GM21360 (cell line): ENCODE results near the gene FNDC3A.
"Not testable (repeated sequence)": the region's sequence is repeated elsewhere in the genome, so short reads cannot be mapped to it uniquely, and the experiment has no call there.

ENCODE experiments used
- ATAC-seq: cut with Tn5 transposase; IDR thresholded peaks from one replicate; pipeline ENCODE4 v1.9.1; 2021; ENCODE audit warnings: mild to moderate bottlenecking, moderate library complexity; ENCODE audit not compliant: unreplicated experiment

The FNDC3A gene

GRCh38 chr13:49125964-49126524, 150.3 kb downstream of the FNDC3A start:
- ATAC-seq = no peak

DNA sequence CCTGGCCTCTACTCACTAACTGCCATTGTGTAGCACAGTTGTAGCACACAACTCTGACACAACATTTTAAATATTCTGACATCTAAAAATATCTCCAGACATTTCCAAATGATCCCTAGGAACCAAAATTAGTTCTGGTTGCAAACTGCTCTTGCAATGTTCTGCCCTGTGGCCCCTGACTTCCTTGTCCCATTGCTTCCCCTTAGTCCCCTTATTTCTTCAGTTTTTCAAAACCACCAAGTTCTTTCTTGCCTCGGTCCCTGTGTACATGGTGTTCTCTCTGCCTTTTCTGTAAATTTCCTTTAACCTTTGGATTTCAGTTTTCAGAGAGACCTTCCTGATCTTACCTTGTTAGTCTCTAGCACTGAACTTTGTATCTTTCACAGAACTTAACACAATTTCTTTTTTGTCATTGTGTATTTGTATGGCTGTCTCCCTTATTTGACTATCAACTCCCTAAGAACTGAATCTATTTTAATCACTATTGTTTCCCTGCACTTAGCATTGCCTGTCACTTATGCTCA, 156.8 kb downstream of the FNDC3A start:
- ATAC-seq = no peak

GRCh38 chr13:49134305-49134704, 158.6 kb downstream of the FNDC3A start:
- no peak for ATAC-seq

DNA sequence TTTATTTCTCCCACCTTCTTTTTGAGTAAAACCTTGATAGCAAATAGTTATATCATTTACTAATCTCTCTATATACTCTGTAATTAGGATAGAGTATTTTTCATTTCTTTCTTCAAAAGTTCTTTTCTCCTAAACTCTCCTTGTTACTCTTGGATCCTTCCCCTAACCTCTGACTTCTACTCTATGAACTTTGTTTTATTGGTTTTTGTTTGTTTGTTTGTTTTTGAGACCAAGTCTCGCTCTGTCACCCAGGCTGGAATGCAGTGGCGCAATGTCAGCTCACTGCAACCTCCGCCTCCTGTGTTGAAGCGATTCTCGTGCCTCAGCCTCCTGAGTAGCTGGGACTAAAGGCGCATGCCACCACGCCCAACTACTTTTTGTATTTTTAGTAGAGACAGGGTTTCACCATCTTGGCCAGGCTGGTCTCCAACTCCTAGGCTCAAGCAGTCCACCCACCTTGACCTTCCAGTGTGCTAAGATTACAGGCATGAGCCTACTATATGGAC, 161.5 kb downstream of the FNDC3A start:
- ATAC-seq = not testable (repeated sequence)

GRCh38 chr13:49140910-49141611, 165.3 kb downstream of the FNDC3A start:
- ATAC-seq = no peak

DNA sequence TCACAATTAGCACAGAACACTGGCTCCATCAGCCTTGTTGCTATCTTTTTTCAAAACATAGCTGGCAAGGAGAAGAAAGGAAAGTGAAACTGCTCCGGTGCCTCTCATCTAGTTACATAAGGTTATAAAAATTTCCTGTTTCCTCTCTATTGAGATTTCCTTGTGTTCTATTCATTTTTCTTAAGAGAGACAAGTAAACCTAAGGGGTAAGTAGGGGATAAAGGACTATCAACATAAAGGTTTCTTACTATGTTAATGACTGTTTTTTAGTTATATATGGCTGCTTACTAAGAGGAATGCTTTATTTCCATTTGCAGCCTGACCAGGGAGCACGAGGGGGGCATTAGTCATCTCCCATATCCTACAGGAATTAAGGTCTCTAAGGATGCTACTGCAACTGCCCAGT, 171.2 kb downstream of the FNDC3A start:
- ATAC-seq = no peak

DNA sequence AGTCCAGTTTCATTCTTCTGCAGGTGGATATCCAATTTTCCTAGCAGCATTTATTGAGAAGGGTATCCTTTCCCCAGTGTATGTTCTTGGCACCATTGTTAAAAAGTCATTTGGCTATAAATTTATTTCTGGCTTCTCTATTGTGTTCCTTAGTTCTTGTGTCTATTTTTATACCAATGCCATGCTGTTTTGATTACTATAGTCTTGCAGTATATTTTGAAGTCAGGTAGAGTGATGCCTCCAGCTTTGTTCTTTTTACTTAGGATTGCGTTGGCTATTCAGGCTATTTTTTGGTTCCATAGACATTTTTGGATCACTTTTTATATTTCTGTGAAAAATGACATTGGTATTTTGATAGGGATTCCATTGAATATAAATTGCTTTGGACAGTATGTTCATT, 172.7 kb downstream of the FNDC3A start:
- ATAC-seq = no peak

- not testable (repeated sequence) for ATAC-seq
These were observed 182.4 kb downstream of the FNDC3A start for GRCh38 chr13:49157955-49158584.

- not testable (repeated sequence) for ATAC-seq
These were observed 187.4 kb downstream of the FNDC3A start for GRCh38 chr13:49163162-49163561.

DNA sequence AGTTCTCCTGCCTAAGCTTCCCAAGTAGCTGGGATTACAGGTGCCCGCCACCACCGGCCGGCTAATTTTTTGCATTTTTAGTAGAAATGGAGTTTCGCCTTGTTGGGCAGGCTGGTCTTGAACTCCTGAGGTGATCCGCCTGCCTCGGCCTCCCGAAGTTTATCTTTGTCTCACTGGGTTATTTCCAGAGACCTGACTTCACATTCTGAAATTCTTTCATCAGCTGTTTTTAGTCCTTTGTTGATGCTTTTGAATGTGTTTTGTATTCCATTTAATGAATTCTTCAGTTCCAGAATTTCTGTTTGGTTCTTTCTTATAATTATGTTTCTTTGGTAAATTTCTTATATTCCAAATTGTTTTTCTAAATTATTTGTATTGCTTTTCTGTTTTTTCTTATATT, 189.0 kb downstream of the FNDC3A start:
- no peak for ATAC-seq

GRCh38 chr13:49165798-49166752, 190.4 kb downstream of the FNDC3A start:
- no peak for ATAC-seq

DNA sequence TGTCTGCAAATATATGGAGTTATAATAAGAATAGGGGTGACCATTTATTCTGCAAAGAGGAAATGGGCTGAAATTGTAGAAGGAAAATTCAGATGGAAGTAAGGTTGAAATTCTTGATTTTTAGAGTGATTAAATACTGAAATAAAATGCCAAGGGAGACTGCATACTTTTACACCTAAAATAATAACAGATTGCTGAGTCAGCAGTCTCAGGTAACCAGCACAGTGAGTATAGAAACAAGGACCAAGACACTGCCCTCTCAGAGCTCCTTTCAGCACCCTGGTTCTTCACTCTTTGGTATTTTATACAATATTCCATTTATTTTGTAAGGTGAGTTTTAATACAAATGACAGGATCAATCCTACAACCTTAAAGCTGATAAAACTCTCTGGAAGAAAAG, 195.6 kb downstream of the FNDC3A start:
- no peak for ATAC-seq

DNA sequence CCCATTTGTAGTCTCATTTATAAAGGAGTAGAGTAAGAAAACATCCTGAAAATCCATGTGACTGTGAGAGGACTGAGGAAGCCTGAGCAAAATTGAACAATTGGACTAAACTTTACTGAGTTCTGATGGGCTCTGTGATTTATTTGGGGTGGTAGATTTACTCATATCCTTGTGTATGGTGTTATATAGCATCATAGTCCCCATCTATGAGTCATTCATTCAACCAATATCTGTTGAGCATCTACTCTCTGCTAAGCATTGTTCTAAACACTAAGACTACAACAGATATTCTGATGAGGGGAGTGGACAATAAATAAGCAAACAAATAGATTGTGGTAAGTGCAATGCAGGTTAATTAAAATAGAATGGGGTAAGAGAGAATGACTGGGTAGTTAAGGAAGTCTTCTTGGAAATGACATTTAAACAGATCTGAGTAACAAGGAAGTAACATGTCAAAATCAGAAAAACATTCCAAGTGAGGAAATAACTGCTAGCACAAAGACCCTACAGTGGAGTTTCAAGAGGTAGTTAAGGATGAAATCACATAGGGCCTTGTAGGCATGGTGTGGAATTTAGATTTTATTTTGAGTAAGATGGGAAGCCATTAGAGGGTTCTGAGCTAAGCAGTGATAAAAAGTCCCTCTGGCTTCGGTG, 208.1 kb downstream of the FNDC3A start:
- ATAC-seq = no peak

DNA sequence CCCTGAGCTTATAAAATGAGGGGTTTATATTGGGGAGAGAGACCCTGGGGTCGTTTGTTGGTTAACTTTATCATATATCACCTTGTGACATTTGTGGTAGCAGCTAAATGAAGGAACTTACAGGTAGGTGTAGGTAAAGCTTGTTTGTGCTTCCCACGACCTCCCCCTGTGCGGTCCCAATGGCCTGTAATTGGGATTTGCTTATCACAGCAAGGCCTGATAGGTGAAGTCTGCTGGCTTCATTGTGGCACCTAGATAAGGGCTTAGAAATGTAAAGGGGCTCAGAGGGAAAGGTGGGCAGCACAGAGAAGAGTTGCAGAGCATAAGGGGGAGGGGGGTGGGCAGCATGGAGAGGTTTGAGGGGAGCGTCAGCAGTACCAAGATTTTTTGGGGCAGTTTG, 208.9 kb downstream of the FNDC3A start:
- ATAC-seq = no peak

DNA sequence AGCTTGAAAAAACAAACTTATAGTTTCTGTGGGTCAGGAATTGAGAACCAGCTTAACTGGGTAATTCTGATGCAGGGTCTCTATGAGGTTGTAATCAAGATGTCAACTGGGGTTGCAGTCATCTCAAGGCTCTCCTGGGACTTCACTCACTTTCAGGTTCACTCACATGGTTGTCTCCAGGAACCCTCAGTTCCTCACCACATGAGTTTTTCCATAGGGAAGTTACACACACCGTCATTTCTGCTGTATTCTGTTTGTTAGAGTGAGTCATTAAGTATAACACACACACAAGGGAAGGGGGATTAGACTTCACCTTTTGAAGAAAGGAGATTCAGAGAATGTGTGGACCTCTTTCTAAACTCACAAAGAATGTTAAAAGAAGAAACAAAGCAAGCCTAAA, 209.6 kb downstream of the FNDC3A start:
- no peak for ATAC-seq

DNA sequence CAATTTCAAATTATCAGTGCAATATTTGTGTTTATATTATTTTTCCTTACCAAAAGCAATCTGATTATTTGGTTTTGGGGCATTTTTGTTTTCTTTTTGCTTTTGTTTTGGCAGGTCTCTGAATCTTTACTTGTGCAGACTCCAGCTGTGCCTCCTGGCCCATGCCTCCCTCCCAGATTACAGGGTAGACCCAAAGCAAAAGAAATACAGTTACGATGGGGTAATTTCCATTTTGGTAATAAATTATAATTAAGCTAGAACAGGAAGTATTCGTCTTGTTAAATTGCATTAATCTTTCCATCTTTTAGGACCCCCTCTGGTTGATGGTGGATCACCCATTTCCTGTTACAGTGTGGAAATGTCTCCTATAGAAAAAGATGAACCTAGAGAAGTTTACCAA, 215.2 kb downstream of the FNDC3A start:
- ATAC-seq = no peak

DNA sequence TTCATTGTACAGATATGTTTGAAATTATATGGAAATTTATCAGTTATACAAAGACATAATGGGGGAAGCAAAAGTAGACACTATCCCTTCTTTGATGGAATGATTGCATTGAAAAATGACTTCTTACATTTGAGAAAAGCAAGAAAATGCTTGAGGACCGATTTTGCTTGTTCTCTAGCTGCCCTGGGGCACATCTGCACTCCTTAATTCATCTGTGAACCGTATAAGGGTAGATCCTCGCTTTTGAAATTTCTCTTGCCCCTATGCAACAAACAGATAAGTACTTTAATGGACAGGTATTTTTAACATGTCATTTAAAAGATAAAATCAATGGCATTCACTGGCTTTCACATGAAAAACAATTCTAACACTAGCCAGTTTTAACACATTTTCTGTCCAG, 230.9 kb downstream of the FNDC3A start:
- no peak for ATAC-seq

GRCh38 chr13:49208619-49209018, 232.9 kb downstream of the FNDC3A start:
- no peak for ATAC-seq

GRCh38 chr13:49210114-49210513, 234.4 kb downstream of the FNDC3A start:
- ATAC-seq = no peak

- ATAC-seq = no peak
These were observed 235.0 kb downstream of the FNDC3A start for GRCh38 chr13:49210669-49211068.
